Endothelial cell of umbilical vein (primary cell): ENCODE measurements around the gene PLPP7. TPM values are rescaled to one million over a fixed set of nuclear protein-coding genes. Genes with fewer than 3 reads are reported as not detected.

Experiments used
- BruUV-seq: library from RNA; stranded (reverse); fragments of 400-500 nt; replicated peaks from 2 replicates; lab custom pipeline; 2021; lab: Mats Ljungman, UMichigan
- CTCF ChIA-PET: fragments of 300-600, 350-600 bp; sonication (Branson Sonifier 250); formaldehyde crosslinking; loops from one replicate; lab custom pipeline; 2021; ENCODE audit warnings: antibody characterized with exemption, inconsistent platforms; lab: Charles Lee
- POLR2A ChIA-PET: fragments of 300-600, 350-600 bp; sonication (Branson Sonifier 250); formaldehyde crosslinking; loops from one replicate; lab custom pipeline; 2021; ENCODE audit warnings: antibody characterized with exemption, inconsistent platforms; lab: Charles Lee
- DNase-seq: peaks from one replicate; pipeline ENCODE4 v3.0.0-alpha.2; 2011; ENCODE audit warnings: low read depth, low spot score
- FAIRE-seq: peaks from 2 replicates; lab custom pipeline; 2011; peaks lifted over from hg19 to GRCh38; lab: Jason Lieb, UNC
- H2AFZ ChIP-seq: 2 replicates; pipeline ENCODE4 v1.6.0; 2012; ENCODE audit warnings: low read depth, low read length, control low read depth, inconsistent platforms
- H3K27ac ChIP-seq: 2 replicates; pipeline ENCODE4 v1.5.1; 2011; ENCODE audit warnings: low read depth, mild to moderate bottlenecking, control low read depth, low read length, moderate library complexity; ENCODE audit not compliant: insufficient read depth
- H3K27me3 ChIP-seq, 2 experiments: 2 replicates each; pipeline versions ENCODE4 v1.6.0 to v1.6.1; 2011; ENCODE audit warnings: low read length in 2 of 2, mixed read lengths in 1 of 2; ENCODE audit not compliant: control insufficient read depth in 2 of 2, insufficient read depth in 2 of 2
- H3K36me3 ChIP-seq, 2 experiments: 2 replicates in 1 of 2; 3 replicates in 1 of 2; pipeline ENCODE4 v1.5.1; 2011; ENCODE audit warnings: low read length in 2 of 2, mild to moderate bottlenecking in 1 of 2, moderate library complexity in 1 of 2; ENCODE audit not compliant: control insufficient read depth in 2 of 2, insufficient read depth in 2 of 2; ENCODE audit errors: extremely low read depth in 1 of 2
- H3K4me1 ChIP-seq: 3 replicates; pipeline ENCODE4 v1.5.1; 2011; ENCODE audit warnings: mild to moderate bottlenecking, low read length; ENCODE audit not compliant: control insufficient read depth, insufficient read depth; ENCODE audit errors: extremely low read depth
- H3K4me2 ChIP-seq: 2 replicates; pipeline ENCODE4 v1.6.1; 2011; ENCODE audit warnings: low read length, control low read depth, mixed read lengths; ENCODE audit not compliant: insufficient read depth
- H3K4me3 ChIP-seq, 3 experiments: fragments of 200-600 bp in 1 of 3; sonication (generic), shearing (Covaris generic) in 1 of 3; replicated peaks in 1 of 3; 2 replicates each; pipeline ENCODE4 v1.5.1; 2011 to 2016; ENCODE audit warnings: control low read depth in 3 of 3, low read length in 3 of 3, mild to moderate bottlenecking in 2 of 3, inconsistent platforms in 1 of 3, low read depth in 1 of 3, moderate library complexity in 1 of 3; ENCODE audit not compliant: insufficient read depth in 1 of 3
- H3K79me2 ChIP-seq: 2 replicates; pipeline ENCODE4 v1.6.0; 2012; ENCODE audit warnings: low read length, inconsistent platforms; ENCODE audit not compliant: control insufficient read depth, insufficient read depth
- H3K9ac ChIP-seq: replicated peaks from 2 replicates; pipeline ENCODE3; 2011; ENCODE audit warnings: low read length, control low read depth; ENCODE audit not compliant: insufficient read depth; ENCODE audit errors: extremely low read depth
- H3K9me1 ChIP-seq: replicated peaks from 3 replicates; pipeline ENCODE4 v1.6.0; 2011; ENCODE audit warnings: mild to moderate bottlenecking, low read length; ENCODE audit not compliant: control insufficient read depth, insufficient read depth; ENCODE audit errors: extremely low read depth
- H3K9me3 ChIP-seq: replicated peaks from 2 replicates; pipeline ENCODE4 v1.5.1; 2012; ENCODE audit warnings: low read length, inconsistent platforms; ENCODE audit not compliant: control insufficient read depth, insufficient read depth
- H4K20me1 ChIP-seq: replicated peaks from 2 replicates; pipeline ENCODE3; 2011; ENCODE audit warnings: mild to moderate bottlenecking, low read length; ENCODE audit not compliant: control insufficient read depth, insufficient read depth; ENCODE audit errors: extremely low read depth
- CTCF ChIP-seq, 2 donors: IDR thresholded peaks; 1 replicate in 1 of 2; 2 replicates in 1 of 2; pipeline ENCODE4 v1.5.1; 2011; ENCODE audit warnings: low read length in 2 of 2, mild to moderate bottlenecking in 2 of 2, moderate library complexity in 2 of 2, control low read depth in 1 of 2, inconsistent platforms in 1 of 2, low read depth in 1 of 2; ENCODE audit not compliant: insufficient read depth in 1 of 2; ENCODE audit errors: extremely low read depth in 1 of 2
- EZH2 ChIP-seq: IDR thresholded peaks from 2 replicates; pipeline ENCODE4 v1.6.1; 2012; ENCODE audit warnings: borderline replicate concordance, low read depth, mild to moderate bottlenecking, moderate library complexity, low read length, inconsistent platforms; ENCODE audit not compliant: severe bottlenecking
- FOS ChIP-seq: IDR thresholded peaks from 2 replicates; pipeline ENCODE4 v1.6.1; 2011; ENCODE audit warnings: mild to moderate bottlenecking, low read length, moderate library complexity, borderline replicate concordance; ENCODE audit not compliant: insufficient read depth
- GATA2 ChIP-seq: IDR thresholded peaks from 2 replicates; pipeline ENCODE4 v1.7.0; 2011; ENCODE audit warnings: low read depth, mild to moderate bottlenecking, moderate library complexity, mixed read lengths, low read length; ENCODE audit not compliant: insufficient read length, insufficient read depth
- JUN ChIP-seq: IDR thresholded peaks from 2 replicates; pipeline ENCODE4 v1.6.1; 2011; ENCODE audit warnings: borderline replicate concordance, low read depth; ENCODE audit not compliant: insufficient read length, insufficient read depth
- MAX ChIP-seq: IDR thresholded peaks from 2 replicates; pipeline ENCODE4 v1.6.1; 2011; ENCODE audit not compliant: insufficient read depth, insufficient read length
- MYC ChIP-seq: IDR thresholded peaks from one replicate; pipeline ENCODE4 v1.6.1; 2011; ENCODE audit warnings: mild to moderate bottlenecking, low read depth, low read length
- POLR2A ChIP-seq: IDR thresholded peaks from 2 replicates; pipeline ENCODE4 v1.6.1; 2012; ENCODE audit warnings: low read depth, mild to moderate bottlenecking, control low read depth, low read length
- POLR2AphosphoS5 ChIP-seq: IDR thresholded peaks from 2 replicates; pipeline ENCODE4 v1.6.1; 2012; ENCODE audit warnings: low read depth, mild to moderate bottlenecking, control low read depth, low read length, moderate library complexity; ENCODE audit not compliant: insufficient read depth
- dilution Hi-C: fragments of 300-500 bp; cut with MboI; formaldehyde crosslinking; loops from one replicate; pipeline ENCODE4 v1.15.0; 2019; ENCODE audit warnings: low sequenced_read_pairs; ENCODE audit not compliant: extremely low pct_ligation_motif_present
- intact Hi-C: fragments of 100-400 bp; cut with micrococcal nuclease; formaldehyde crosslinking; loops from one replicate; pipeline ENCODE4 v1.10.0; 2022
- polyA plus RNA-seq, 4 experiments: library from polyadenylated mRNA; depleted of rRNA in 3 of 4; stranded (reverse) in 3 of 4; unstranded in 1 of 4; fragments of >200 nt; gene quantifications; 2 replicates each; pipeline versions ENCODE4 v1.2.1 to v1.2.3, GENCODE V29; 2011 to 2012; ENCODE audit warnings: missing spikeins in 1 of 4
- total RNA-seq: library from RNA; stranded (reverse); gene quantifications from 2 replicates; pipeline ENCODE4 v1.2.3, GENCODE V29; 2021

PLPP7 gene
- total and polyA plus RNA-seq, 2 donors (not counting 3 experiments of a cell fraction or from before 2014, with no cell fraction given) = 2.1 to 2.7 TPM

- CTCF ChIA-PET = interaction anchor here (1.7 to 5.4 kb wide), 6 partner anchors 43 to 279 kb away, joined by 7 to 280 read pairs (median 29); partner anchors contain the start of gene FAM78A
- H3K4me3 ChIP-seq = no peak overlapping the region
- H3K9me3 ChIP-seq = no peaks in the 10 kb centered on the region
- no peaks in the 10 kb centered on the region for H3K79me2 ChIP-seq
- no TSS peak for BruUV-seq
- no peaks in the 10 kb centered on the region for H4K20me1 ChIP-seq
- H3K4me2 ChIP-seq = no peak overlapping the region
- no peak overlapping the region for H3K9ac ChIP-seq
- intact Hi-C loops = no loop called here
- DNase-seq (no peak), FAIRE-seq (no peak)
- no peaks in the 10 kb centered on the region for H3K36me3 ChIP-seq
- H3K27me3 ChIP-seq = no peaks in the 10 kb centered on the region
- H2AFZ ChIP-seq = no peak overlapping the region
- dilution Hi-C loops = no loop called here
- H3K9me1 ChIP-seq = no peaks in the 10 kb centered on the region
- no peak overlapping the region for H3K27ac ChIP-seq
- peaks cover 12% of the 10 kb centered on the region for H3K4me1 ChIP-seq
- no peak for TF ChIP-seq POLR2A
- no peak for TF ChIP-seq POLR2AphosphoS5
- TF ChIP-seq EZH2 = no peak
- TF ChIP-seq JUN = no peak
- no peak for TF ChIP-seq GATA2
- TF ChIP-seq CTCF (IDR thresholded peaks at IDR 0.05; ENCODE audit: extremely low read depth in 1 of 2, insufficient read depth in 1 of 2, low read depth in 1 of 2, low read length in 2 of 2) = no peak
- TF ChIP-seq FOS = no peak
- no peak for TF ChIP-seq MAX
- no peak for TF ChIP-seq MYC
- POLR2A ChIA-PET = no interaction called here
These were observed 45.8 kb downstream of the PLPP7 start for GRCh38 chr9:131335368-131335755.
